Omental fat pad (tissue), 4 donors: Measurements from ENCODE around the gene BCAT1. TPM values are rescaled to one million over a fixed set of nuclear protein-coding genes. Genes with fewer than 3 reads are reported as not detected.
"Not testable (repeated sequence)": the region's sequence is repeated elsewhere in the genome, so short reads cannot be mapped to it uniquely, and the experiment has no call there.

Experiments used
- ATAC-seq: fragments of 150-250 bp; one replicate; pipeline ENCODE4 v1.9.1; 2016; ENCODE audit warnings: mild to moderate bottlenecking, moderate library complexity; ENCODE audit not compliant: low FRiP score
- DNase-seq: peaks from one replicate; pipeline ENCODE4 v3.0.0-alpha.2; 2019; ENCODE audit warnings: low spot score
- CTCF ChIP-seq, 3 donors: fragments of 450-650 bp; IDR thresholded peaks; one replicate each; pipeline ENCODE4 v1.5.1; 2016 to 2017; ENCODE audit warnings: antibody characterized with exemption in 3 of 3, mild to moderate bottlenecking in 3 of 3, moderate library complexity in 2 of 3
- total RNA-seq, 4 donors: library from RNA; depleted of rRNA; stranded (reverse); fragments of >200 nt; gene quantifications; one replicate each; pipeline ENCODE4 v1.1.0, GENCODE V29; 2016

The BCAT1 gene
- total RNA-seq, 4 donors from 2014 or later: 33.7 to 53.4 (median 44.4) TPM

DNA sequence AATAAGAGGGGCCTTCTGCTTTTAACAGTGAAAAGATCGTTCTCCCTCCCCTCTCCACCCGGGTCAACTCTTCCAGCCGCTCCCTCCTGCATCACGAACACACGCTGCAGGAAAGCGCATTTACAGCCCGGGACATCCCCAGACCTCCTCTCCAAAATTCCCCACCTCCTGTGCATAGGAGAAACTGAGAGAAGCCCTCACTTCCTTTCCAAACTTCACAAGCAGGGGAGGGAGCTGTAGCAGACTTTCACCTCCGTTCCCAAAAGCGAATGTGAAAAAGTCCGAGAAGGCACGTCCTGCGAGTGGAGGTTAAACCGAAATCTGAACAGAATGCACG lies 513 bp downstream of the BCAT1 start:
- no peak for DNase-seq
- ATAC-seq: peak; percentile 23

GRCh38 chr12:24947541-24948419 lies 1.1 kb downstream of the BCAT1 start:
- no peak for DNase-seq
- no peak for ATAC-seq
- TF ChIP-seq CTCF (IDR thresholded peaks at IDR 0.05): no peak

More for the DNA sequence above, 513 bp downstream of the BCAT1 start:
- no peak for TF ChIP-seq CTCF (IDR thresholded peaks at IDR 0.05)

DNA sequence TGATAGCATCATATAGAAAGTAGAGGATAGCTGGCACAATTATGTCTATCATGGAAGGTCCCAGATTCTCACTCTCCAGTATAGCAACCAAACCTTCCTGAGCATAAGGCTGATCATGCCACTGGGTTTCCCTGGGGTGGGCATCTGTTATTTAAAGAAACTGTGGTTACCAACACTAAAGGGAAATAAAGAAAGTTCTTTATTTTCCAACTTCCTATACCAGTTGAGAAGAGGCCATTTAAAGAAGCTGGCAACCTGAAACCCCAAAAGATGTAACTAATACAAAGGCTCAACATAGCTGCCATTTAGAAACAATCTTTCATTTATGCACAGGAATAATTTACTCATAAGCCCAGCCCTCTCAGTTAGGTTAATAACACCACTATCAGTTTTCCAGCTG lies 3.1 kb downstream of the BCAT1 start:
- DNase-seq (no peak), ATAC-seq (no peak)
- TF ChIP-seq CTCF (IDR thresholded peaks at IDR 0.05): no peak

DNA sequence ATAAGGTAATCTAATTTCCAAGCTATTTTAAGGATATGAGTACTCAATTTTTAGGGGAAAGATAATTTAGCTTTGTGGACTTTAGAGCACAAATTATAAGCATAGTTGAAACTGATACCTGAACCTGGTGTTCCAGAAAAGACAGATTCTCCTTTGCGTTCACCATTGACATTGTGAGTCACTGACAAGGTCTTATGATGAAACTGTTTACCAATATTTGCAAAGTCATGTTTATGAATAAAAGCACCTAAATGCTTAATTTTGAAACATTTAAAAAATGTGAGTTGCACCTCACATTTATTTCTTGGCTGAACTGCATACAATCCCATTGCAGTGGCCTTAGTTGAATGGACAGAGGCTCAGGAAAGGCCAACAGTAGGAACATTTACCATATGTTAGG lies 3.9 kb downstream of the BCAT1 start:
- ATAC-seq (no peak), DNase-seq (no peak)
- no peak for TF ChIP-seq CTCF (IDR thresholded peaks at IDR 0.05)

DNA sequence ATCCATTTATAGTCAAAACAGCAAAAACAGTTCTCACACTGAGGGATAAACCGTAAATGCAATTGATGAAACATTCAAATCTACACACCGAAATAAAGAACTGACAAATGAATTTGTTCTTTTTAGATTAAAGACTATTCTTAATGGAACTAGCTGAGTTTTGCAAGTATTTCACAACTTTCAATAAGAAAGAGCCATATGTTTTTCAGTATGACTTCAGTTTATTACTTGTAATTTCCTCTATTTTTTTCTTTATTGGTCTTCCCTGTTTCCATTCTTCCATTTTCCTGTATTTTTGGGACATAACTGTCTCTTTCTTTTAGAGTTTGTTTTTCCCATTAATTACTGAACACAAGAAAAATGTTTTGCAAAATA lies 4.3 kb downstream of the BCAT1 start:
- TF ChIP-seq CTCF (IDR thresholded peaks at IDR 0.05): no peak
- DNase-seq (no peak), ATAC-seq (no peak)

DNA sequence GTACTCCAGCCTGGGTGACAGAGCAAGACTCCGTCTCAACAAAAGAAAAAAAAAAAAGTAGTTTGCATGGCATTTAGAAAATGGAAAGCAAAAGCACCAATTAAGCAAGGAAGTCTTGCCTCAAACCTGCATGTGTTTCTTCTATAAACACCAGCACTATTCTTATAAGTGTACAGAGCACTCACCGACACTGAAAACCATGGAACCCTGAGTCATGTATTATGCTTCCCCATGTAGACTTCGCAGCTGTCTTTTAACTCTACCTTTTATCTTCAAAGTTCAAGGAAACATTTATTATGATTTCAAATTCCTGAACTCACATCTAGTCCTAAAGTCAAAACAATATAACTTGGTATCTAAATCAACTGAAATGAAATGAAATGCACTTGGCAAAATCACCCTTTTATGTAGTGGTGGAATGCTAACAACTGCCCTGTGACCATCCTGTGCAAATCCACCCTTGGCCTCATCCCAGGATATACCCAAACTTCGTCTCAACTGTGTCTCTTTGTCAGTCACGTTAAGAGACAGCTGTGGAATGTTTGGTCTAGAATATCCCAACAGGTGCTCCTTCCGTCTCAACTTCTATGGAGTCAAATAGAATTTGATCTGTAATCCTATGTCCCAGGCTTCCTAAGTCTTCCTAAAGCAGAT lies 4.8 kb downstream of the BCAT1 start:
- ATAC-seq (no peak), DNase-seq (no peak)
- TF ChIP-seq CTCF (IDR thresholded peaks at IDR 0.05): no peak

DNA sequence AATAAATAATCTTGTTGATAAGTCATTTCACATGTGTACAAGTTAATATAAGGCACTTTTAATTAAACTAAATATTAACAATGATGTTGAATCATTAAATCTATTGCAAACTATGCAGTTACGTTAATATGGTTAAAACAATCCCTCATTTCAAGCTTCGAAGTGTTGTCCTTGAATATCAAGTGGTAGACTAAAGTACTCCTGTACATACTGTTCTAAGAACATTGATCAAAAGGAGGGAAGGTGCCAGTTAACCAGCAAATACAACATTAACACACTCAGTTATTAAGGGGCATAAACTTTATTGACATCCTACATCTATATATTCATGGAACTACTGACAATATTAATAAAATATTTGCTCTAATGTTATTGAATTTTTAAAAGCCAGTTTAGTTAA lies 8.7 kb downstream of the BCAT1 start:
- DNase-seq (no peak), ATAC-seq (no peak)
- no peak for TF ChIP-seq CTCF (IDR thresholded peaks at IDR 0.05)

GRCh38 chr12:24939551-24939950 lies 9.3 kb downstream of the BCAT1 start:
- ATAC-seq, DNase-seq: not testable (repeated sequence)
